Measurements from ENCODE around the gene ATG9B.

- TF ChIP-seq TAF1 (IDR thresholded peaks at IDR 0.05; ENCODE audit: low read depth, low read length) (no peak), POLR2A (IDR thresholded peaks at IDR 0.05; ENCODE audit: low read depth, low read length) (no peak), POLR2AphosphoS5 (IDR thresholded peaks at IDR 0.05; ENCODE audit: low read depth, low read length) (no peak), SPI1 (IDR thresholded peaks at IDR 0.05; ENCODE audit: low read depth, low read length) (no peak)
Measured at GRCh38 chr7:150970424-150970823, 53.9 kb downstream of the ATG9B start.
